NCI-H146 (cell line): ENCODE results near the gene IL36A.

Experiments used
- DNase-seq: peaks from one replicate; lab custom pipeline; 2025; lab: John Stamatoyannopoulos, UW

IL36A gene

DNA sequence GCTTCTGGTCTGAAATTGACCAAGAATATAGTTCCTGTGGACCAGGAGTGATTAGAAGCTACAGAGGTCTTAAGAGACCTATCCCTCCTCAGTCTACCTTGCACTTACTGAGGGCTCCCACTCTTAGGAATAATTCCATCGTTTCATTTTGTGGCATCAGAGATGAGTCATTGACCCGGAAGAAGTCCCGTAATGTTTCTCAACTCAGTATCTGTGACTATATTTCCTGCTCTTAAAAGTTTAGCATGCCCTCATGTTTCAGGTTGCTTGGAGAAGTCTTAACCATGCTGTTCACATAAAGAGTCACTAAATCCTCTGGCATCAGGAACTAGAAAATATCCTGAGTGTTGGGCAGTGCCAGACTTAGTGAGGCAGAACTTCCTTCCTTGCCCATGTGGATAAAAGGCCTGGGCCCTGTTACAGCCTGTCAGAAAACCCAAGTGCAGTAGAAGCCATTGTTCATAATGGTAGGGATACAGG, at the start of gene IL36A:
Gene IL36A, plus strand, starts transcription at position 430 of the 480 bp plus-strand sequence. CDS start 413 bp downstream, outside the sequence.
- no peak for DNase-seq

DNA sequence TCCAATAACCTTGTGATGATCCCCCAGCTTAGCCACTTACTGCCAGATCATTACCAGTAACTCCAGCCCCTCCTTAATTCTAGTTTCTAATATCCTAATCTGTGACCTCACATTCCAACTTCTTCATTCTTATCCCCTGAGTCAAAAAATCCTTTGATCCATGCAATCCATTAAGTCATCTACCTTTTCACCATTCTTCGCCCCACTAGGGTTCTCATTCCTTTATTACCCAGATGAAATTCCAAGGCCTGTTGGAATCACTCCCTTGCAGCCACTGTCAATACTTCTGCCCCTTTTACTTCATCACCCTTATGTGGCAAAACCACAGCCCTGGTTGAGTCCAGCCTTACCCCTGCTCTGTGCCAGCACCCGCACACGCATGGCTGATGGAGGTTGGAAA, 47.7 kb upstream of the IL36A start:
- DNase-seq: no peak

GRCh38 chr2:112958428-112959108, 46.7 kb upstream of the IL36A start:
- peak; percentile 43 for DNase-seq

- DNase-seq: no peak
These were observed 46.0 kb upstream of the IL36A start for GRCh38 chr2:112959109-112959812.

DNA sequence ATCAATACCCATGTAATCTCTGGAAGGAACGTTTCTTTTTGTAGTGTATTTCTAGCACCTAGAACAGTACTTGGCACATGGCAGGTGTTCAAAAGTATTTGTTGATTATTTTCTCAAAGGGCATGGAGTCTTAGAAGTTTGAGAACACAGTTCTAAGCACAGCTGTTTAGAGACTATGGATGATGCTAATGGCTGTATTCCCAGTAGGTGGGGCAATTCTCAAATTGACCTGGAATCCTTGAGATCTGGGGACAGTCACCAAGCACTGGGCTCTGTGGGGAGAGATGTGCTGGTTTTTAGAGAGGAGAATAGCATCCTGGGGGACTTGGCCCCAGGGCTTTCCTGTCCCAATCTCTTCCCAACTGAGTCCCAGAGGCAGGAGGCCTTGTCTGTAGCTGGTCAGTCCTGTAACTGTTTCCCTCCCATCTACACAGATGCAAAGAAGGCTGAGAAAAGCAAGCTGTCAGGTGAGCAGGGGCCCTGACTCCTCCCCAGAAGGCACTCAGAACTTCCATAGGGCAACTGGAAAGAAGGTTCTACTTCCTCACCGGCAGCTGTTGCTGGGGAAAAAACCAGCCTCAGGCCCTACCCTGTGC, 44.9 kb upstream of the IL36A start:
- DNase-seq: no peak

DNA sequence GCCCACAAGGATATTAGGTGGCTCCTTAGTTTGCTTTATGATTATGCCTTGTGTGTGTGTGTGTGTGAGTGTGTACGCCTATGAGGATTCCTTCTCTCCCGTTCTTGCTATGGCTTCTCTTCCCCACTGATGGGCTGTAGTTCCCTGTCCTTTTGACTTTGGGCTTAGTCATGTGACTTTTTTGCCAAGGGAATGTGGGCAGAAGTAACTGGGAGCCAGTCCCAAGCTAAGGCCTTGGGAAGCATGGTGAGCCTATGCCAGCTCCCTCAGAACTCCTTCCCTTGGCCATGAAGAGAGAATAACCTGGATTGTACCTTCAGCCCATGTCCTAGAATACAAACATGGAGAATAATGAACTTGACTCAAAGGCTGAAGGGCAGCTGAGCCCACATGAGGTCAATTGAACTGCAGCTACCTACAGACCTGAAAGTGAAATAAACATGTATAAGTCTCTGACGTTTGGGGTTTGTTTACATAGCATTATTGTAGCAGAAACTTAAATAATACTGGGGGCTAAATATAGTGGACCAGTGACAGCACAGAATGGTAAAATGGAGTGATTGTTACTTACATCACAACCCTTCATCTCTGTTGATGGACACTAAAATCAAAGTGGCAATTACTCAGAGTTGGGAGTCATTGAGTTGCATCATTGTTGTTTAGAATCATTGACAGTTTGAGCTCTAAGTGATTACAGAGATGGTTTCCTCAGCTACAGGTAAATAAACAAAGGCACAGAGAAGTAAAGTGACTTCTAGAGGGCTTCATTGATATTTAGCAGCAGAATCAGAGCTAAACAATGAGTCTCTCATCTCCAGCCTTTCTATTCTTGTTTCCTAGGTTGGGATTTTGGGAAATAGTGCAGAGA, 42.7 kb upstream of the IL36A start:
- no peak for DNase-seq

- DNase-seq: no peak
These were observed 38.2 kb upstream of the IL36A start for GRCh38 chr2:112967023-112967422.

DNA sequence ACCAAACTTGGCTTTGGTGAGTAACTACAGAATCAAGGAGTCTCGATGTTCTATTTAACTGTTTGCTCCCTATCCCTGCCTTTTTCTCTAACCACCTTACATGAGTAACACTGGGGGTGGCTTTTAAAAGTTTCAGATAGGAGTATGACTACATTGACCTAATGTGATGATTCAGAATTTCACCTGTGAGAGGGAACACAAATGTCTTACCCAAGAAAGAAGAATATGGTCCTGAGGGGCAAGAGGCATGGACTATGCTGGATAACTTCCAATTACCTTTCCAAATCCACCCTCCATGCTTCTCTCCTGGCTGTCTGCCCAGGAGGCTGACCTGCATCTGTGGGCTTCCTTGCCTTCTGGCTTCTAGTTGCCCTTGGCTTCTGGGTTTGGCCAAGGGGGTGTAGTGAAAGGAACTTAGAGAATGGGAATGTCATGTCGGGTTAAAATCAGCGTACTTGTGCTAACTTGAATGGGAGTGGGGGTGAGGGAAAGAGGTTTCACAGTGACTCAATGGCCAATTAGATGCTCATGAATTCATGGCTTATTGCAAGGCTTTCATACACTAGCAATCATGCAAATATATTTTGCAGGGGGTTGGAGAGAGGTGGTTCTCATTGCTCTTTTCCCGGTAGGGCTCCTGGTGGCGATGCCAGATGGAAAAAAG, 32.7 kb upstream of the IL36A start:
- no peak for DNase-seq

DNA sequence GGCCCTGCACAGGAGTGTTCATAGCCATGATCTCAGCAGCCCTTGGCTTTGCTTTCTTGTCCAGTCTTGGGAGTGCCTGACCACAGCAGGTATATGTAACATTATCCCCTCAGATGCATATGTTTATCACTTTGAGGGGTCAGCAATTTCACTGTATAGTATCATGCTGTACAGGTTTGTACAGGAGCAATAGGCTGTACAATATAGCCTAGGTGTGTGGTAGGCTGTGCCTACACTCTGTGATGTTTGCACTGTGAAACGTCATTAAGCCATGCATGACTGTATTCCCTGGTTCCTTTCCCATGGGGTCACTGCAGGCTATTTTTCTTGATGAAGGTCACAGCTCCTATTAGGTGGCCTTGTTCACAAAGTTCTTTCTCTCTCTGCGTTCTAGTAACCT, 32.1 kb upstream of the IL36A start:
- DNase-seq: no peak

DNA sequence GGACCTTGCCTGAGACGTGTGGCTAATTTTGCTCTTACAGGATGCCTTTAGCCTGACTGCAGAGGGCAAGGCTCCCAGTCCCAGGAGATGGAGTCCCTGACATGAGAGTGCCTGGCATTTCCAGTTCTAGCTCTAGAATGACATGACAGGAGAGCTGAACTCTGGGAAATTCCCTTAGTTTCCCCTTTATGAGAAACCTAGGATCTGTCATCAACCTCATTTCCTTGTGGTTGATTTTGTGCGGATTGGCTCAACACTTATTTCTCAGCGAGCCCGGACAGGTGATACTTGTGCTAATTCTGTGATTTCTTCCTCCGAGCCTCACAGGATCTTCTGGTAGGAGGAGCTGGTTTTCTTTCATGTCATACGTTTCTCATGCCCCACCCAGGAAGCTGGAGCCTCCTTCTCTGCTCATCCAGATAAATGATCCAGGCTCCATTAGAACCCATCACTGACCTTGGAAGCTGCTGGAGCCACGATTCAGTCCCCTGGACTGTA, 27.7 kb upstream of the IL36A start, which contains the start of gene IL36G:
Gene IL36G, plus strand, starts transcription at position 448 of the 498 bp plus-strand sequence. CDS start 633 bp downstream, outside the sequence.
- DNase-seq: no peak

DNA sequence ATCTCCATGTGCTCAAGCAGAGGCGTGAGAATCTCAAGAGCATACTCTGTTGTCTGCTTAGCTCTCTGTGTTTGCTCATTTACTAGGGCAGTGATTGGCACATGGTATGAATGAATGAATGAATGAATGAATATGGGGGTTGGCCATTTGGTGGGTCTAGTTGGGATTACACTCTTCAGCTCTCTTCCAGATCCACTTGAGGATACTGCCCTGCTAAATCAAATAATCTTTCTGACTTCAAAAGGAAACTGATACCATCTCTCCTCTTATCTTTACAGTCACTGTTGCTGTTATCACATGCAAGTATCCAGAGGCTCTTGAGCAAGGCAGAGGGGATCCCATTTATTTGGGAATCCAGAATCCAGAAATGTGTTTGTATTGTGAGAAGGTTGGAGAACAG, 25.5 kb upstream of the IL36A start:
- DNase-seq: no peak

DNA sequence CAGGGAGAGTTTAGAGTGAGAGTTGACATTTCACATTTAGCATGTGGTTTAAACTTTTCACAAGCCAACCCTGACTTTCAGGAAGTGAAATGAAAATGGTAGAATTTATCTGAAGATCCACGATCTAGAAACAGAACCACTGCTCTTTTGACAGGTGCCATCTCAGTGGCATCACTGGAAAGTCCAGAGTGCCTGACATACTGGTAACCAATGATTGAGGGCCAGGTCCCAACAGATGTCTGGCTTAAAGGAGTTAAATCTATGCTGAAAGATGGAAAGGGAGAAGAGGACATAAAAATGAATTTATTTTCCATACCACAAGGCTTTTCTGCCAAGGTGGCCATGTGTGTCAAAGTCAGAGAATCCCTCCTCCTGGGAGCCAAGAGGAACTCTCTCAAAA, 24.7 kb upstream of the IL36A start:
- no peak for DNase-seq

DNA sequence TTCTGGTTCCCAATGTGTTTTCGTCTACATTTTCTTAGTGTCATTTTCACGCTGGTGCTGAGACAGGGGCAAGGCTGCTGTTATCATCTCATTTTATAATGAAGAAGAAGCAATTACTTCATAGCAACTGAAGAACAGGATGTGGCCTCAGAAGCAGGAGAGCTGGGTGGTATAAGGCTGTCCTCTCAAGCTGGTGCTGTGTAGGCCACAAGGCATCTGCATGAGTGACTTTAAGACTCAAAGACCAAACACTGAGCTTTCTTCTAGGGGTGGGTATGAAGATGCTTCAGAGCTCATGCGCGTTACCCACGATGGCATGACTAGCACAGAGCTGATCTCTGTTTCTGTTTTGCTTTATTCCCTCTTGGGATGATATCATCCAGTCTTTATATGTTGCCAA, 20.2 kb upstream of the IL36A start:
- DNase-seq: no peak

DNA sequence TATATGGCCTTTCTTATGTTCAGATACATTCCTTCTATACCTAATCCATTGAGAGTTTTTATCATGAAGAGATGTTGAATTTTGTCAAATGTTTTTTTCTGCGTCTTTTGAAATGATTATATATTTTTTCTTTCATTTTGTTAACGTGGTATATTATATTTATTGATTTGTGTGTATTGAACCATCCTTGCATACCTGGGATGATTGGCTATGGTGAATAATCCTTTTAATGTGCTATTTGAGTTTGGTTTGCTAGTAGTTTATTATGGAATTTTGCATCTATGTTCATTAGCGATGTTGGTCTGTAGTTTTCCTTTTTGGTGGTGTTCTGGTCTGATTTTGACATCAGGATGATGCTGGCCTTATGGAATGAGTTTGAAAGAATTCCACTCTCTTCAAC, 15.6 kb upstream of the IL36A start:
- no peak for DNase-seq

DNA sequence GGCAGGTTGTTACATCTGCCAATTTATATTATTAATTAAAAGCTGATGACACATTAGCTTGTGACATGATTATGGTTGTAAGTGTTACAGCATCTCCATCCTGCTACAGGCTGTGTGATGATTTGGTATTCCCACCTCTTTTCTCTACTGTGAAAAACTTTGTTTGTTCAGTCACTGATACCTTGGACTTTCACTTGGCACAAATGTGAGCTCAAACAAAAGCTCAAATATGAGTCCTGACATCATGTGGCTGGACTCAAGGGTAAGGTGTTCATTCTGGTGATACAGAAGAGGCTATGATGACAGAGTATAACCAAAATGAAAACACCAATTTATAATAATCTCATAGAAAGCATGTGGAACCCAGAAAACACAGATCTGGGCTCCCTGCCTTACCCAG, 11.4 kb upstream of the IL36A start:
- DNase-seq: no peak

DNA sequence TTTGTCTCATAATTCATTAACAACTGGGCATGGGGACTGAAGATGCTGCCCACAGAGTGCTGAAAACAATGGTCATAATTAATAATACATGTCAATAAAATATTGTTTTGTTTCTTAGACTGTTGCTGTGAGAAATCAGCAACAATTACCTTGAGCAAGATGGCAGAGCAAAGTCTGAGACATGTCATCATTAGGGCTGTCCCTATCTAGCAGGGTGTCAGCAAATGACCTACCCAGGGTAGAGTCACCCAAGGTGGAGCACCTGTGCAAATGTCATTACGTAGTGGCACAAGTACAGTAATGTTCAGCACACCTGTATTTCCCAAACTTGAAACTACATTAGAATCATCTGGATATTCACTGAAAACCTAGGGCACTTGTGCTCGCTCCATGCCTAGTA, 10.6 kb upstream of the IL36A start:
- DNase-seq: no peak

GRCh38 chr2:112995346-112995920, 9.8 kb upstream of the IL36A start:
- DNase-seq: no peak

DNA sequence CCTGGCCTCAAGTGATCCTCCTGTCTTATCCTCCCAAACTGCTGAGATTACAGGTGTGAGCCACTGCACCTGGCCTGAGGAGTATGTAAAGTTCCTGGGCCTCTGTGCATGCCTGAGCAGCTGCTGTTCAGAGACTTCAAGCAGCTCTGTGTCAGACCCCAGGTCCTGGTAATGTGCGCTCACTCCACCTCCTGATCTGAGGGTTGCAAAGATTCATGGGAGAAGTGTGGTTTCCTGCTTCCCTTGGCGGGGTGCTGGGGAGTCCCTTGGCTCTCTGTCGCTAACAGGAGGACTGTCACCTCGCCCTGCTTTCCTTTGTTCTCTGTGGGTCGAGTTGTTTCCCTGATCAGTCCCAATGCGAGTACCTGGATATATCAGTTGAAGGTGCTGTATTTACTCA, 8.6 kb upstream of the IL36A start:
- DNase-seq: no peak

- DNase-seq: no peak
These were observed 8.1 kb upstream of the IL36A start for GRCh38 chr2:112997151-112997550.

GRCh38 chr2:113000436-113000835, 4.8 kb upstream of the IL36A start:
- DNase-seq: no peak

- DNase-seq: no peak
These were observed 2.6 kb upstream of the IL36A start for GRCh38 chr2:113002677-113003076.
